ENCODE results near the gene RPF1.
"Not testable (repeated sequence)": the region's sequence is repeated elsewhere in the genome, so short reads cannot be mapped to it uniquely, and the experiment has no call there.

RPF1 gene

DNA sequence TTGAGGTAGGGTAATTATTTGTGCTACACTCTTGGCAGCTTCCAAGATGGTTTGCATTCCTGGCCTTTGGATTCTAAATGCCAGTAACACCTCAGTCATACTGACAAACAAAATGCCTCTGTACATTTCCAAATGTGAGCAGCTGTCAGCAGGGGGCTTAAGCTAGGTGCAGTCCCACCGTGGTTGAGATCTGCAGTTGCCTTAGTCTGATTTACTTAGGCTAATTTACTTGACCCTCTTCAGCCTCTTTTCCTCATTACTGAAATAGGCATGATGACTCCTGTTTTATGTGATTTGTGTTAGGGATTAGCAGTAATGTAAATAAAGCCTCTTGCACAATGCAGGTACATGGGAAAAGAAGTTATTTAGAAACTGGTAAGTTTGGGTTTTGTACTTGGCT is 13.7 kb downstream of the RPF1 start:
- no peak for DNase-seq (ENCODE audit: low spot score)

DNA sequence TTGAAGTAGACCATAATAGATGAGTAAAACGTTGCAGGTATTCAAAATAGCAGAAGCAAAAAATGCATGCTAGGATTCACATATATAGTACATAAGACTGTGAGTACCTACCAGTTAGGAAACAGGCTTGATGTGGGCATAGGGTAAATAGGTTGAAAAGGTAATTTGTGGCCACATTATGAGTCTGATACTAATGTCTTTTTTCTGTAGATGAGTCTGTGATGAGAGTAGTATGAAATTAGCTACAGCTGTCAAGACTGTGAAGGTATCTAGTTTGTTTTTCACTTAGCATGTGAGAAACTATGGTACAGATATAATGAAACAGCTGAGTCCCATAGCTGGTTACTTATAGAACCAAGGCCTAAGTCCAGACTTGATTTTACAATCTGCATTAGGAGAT is 14.7 kb downstream of the RPF1 start:
- no peak for DNase-seq (ENCODE audit: low spot score)

DNA sequence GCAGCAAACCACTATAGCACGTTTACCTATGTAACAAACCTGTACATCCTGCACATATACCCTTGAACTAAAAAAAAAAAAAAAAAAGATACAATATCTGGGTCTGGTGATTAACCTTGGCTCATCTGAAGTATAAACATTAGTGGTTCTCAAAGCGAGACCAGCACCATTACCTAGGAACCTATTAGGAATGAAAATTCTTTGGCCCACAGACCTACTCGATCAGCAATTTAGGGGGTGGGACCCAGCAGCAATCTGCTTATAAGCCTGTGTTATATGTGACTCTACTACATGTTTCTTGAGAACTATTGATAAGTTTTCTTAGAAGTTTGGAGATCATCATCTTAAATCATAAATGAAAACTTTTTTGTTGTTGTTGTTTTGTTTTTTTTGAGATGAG is 17.4 kb downstream of the RPF1 start:
- no peak for DNase-seq (ENCODE audit: low spot score)

DNA sequence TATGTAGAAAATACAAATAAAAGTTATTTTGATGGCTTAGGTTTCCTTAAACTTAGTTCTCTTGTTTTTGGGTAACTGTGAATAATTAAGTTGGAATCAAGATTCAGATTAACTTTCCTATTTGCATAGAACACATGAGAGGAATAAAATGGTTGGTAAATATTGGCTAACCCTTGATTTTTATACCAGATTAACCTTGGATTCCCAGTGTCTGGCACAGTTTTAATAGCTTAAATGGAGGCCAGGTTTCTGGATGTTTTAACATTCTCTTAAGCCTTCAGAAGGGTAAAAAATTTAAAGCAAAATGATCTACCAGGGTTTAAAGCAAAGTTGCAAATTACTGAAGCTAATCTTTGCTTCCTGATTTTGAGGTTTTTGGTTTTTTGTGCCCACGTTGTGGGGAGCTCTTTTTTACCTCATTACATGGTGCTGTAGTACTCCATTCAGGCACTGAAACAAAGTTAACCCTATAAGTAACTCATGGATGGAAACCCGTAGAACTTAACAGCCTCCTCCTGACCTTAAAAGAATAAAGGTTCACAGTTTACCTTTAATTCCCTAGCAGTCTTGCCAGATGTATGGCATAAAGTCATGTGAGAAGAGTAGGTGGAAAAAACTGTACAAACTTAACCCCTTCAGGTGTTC is 18.7 kb downstream of the RPF1 start:
- no peak for DNase-seq (ENCODE audit: low spot score)

DNA sequence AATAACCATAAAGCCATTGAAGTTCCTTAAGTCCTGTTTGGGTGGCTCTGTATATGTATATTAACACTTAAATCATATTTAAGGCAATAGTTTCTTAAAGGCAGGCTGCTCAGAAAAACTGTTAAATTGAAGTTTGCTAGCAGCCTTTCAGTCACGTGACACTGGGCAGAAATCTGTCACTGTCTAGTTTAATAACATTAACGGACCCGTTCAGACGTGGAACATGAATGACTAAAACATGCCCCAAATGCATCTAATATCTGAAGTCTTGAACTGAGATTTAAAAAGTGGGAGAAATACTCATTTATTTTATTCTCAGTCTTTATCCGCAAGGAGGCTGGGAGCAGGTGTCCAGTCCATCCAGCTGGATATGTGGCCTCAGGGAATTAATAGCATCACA is 23.9 kb downstream of the RPF1 start:
- no peak for DNase-seq (ENCODE audit: low spot score)

DNA sequence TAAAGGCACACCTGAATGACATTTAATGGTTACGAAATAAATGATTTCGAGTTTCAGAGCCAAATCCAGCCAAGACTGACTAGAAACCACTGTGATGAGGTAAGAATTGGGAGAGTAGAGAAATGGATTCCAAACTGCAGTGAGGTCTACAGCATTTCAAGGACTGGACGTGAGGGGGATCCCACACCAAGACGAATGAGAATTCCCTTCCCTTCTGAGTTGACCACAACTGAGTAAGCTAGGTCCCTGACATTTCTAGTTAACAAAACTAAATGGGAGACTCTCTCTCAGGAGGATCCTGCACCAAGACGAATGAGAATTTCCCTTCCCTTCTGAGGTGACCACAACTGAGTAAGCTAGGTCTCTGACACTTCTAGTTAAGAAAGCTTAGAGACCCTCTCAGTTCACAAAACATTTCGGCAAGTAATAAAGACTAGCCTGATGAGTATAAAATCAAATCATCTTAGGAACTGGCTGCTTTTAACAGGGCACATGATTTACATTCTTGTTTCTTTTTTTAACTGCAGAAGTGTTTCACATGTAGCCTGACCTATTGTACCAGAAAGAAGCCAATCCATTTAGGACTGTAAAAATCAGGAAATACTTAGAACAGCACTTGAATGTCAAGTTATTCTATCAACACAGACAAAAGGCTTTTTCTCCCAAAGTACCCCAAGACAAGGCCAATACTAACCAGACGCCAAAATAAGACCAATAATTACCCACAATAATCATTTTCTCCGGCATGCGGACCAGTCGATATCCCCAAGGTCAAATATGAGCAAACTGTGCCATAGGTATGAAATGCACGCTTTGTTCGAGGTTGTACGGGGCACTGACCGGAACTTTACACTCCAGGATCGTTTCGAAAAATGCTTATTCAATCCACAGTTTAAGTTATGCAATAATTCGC is 25.8 kb downstream of the RPF1 start:
- peak; percentile 12 for DNase-seq (ENCODE audit: low spot score)

DNA sequence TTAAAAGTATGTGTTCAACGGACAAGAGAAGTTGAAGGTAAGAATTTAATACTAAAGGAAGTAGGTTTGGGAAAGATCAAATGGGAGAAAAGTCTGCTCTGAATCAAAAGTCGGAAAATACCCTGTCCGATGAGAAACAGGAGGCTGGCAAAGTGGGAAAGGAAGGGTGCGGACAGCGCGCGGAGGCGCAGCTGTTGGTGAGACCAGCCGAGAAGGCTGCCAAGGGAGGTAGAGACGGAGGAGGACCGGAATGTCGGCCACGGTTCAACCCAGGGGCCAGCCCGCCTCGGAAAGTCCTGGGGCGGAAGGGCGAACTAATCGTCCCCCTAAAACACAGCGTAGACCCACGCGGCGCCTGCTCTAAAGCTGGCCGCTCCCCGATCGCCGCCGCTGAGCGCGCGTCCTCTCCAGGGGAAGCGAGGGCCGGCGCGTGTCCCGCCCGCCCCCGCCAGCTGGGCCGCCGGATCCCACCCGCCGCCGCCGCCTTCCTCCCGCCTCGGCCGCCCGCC is 26.5 kb downstream of the RPF1 start:
- DNase-seq (ENCODE audit: low spot score) = peak; percentile 26

DNA sequence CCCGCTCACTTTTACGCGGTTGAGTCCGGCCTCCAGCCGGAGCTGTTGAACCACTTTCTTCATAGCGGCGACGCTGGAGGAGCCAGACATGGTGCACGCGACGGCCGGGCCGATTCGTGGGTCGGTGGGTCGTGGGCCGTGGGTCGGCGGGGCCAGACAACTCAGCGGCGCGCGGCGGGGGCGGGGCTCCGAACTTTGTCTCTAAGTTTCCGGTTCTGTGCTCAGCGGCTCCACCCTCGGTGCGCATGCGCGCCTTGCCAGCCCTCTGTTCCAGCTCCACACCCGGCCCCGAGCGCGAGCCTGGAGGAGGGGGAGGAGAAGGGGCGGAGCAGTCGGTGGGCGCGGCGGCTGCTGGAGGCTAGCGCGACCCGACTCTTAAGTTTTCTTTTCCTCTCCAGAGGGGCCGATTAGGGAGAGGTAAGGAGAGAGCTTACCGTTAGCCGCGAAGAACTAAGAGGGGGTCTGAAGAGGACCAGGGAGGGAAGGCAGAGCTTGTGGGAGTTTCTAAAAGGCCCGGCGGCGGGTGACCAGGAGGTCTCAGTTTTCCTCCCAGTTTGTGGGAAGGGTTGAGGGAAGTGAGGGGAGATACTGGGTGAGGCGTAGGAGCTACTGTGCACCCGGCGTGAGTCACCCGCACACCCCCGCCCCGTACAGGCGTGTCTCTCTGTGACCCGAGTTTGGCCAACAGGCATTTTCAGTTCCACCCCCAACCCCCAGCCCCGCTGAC is 27.1 kb downstream of the RPF1 start, which contains the start of the genes GNG5 and SPATA1:
Gene GNG5, minus strand, starts transcription at position 580 of the 727 bp plus-strand sequence. Its CDS starts 490 bp downstream, at position 90.
Gene SPATA1, plus strand, starts transcription at position 385 of the 727 bp plus-strand sequence. CDS start 9,974 bp downstream, outside the sequence.
- DNase-seq (ENCODE audit: low spot score) = peak; percentile 92

DNA sequence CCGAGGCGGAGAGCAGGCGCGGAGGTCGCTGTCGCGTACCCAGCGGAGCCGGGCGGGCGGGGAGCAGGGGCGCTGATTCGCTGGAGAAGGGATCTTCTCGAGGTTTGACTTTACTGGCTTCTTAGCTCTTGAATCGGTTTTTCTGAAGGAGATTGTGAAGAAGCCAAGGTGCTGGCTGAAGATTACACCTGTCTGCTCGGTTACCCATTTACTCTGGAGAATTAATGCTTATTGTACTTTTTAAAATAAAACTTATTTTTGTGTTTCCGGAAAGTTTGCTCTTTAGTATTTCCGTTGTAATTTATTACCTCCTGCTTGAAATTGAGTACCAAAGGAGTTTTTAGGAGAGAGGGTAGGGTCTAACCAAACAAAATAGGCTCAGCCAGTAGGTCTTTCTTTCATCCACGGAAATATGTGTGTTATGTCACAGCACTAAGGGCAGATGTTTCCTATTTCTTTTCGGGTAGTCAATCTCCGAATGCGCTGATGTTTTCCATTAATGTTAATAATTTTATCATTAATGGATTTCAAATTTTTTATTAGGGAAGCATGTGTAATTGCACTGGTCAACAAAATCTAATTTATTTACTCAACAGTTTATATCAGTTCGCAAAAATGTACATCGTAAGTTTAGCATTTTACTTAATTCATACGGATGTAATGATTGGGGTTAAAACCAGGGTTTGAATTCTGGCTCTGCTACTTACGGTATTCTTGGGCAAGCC is 27.8 kb downstream of the RPF1 start:
- DNase-seq (ENCODE audit: low spot score) = no peak

DNA sequence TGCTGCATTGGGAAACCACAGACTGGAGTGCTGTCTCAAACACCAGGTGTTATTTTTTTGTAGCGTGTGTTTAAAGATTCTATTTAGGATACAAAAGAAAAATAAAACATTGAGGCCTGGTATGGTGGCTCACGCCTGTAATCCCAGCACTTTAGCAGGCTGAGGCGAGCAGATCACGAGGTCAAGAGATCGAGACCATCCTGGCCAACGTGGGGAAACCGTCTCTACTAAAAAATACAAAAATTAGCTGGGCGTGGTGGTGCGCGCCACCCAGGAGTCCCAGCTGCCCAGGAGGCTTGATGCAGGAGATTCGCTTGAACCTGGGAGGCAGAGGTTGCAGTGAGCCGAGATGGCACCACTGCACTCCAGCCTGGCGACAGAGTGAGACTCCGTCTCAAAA is 28.8 kb downstream of the RPF1 start:
- not testable (repeated sequence) for DNase-seq (ENCODE audit: low spot score)

DNA sequence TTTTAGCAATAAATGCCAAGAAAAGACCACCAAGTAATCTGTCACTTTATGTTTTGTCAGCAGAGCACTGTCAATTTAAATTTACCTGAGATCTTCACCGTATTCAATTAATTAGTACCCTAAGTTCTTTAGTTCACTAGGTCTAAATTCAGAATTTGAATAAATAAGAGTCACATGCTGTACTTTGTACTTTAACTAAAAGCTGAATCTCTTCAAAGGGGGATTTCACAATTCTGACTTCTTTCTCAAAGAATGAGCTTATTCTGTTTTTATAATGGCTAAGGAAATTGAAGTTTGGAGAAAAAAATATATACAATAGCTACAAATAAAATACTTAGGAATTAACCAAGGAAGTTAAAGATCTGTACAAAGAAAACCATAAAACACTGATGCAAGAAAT is 29.4 kb downstream of the RPF1 start:
- no peak for DNase-seq (ENCODE audit: low spot score)

DNA sequence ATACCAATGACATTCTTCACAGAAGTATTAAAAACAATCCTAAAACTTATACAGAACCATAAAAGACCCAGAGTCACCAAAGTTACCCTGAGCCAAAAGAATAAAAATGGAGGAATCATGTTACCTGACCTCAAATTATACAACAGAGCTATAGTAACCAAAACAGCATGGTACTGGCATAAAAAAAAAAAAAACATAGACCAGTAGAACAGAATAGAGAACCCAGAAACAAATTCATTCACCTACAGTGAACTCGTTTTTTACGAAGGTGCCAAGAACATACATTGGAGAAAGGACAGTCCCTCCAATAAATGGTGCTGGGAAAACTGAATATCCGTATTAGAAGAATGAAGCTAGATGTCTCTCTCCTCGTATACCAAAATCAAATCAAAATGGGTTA is 30.0 kb downstream of the RPF1 start:
- no peak for DNase-seq (ENCODE audit: low spot score)

DNA sequence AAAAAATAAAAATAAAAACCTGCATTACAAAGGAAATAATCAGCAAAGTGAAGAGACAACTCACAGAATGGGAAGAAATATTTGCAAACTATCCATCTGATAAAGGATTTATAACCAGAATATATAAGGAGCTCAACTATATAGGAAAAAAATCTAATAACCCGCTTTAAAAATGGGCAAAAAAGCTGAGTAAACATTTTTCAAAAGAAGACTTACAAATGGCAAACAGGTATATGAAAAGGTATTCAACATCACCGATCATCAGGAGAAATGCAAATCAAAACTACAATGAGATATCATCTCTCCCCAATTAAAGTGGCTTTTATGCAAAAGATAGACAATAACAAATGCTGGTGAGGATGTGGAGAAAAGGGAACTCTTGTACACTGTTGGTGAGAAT is 31.1 kb downstream of the RPF1 start:
- no peak for DNase-seq (ENCODE audit: low spot score)

DNA sequence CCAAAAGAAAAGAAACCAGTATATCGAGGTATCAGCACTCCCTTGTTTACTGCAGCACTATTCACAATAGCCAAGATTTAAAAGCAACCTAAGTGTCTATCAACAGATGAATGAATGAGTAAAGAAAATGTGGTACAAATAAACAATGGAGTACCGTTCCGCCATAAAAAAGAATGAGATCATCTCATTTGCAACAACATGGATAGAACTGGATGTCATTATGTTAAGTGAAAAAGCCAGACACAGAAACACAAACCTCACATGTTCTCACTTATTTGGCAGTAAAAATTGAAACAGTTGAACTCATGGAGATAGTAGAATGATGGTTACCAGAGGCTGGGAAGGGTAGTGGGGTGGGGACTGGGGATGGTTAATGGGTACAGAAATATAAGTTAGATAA is 31.6 kb downstream of the RPF1 start:
- DNase-seq (ENCODE audit: low spot score) = no peak

DNA sequence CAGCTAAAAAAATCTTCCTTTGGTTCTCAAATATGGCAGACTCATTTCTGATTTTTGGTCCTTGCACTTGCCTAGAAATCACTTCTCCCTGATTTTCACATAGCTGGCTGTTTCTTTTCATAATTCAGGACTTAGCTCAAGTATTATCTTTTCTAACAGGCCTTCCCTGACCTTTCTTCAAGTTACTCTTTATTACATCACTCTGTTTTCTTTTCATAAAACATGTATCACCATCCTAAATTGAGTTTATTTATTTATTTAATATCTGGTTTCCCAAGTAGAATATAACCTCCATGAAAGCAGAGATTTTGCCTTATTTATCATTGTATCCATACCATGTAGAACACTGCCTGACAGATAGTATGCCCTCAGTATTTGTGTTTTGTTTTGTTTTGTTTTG is 45.5 kb downstream of the RPF1 start:
- DNase-seq (ENCODE audit: low spot score) = no peak

DNA sequence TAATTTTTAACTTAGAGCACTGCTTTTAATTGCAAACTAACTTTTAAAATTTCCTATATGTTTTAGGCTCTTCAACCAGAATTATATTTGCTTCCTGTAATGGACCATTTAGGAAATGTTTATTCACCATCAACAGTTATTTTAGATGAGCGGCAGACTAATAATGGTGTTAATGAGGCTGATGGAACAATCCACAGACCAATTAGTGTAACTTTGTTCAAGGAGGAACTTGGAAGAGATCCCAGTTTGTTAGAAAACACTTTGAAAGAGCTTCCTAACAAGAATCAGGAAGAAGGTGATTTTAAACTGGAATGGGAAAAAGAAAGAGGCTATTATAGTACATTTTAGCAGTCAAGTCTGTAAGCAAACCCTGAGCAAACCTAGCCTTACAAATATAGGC is 46.7 kb downstream of the RPF1 start:
- no peak for DNase-seq (ENCODE audit: low spot score)

DNA sequence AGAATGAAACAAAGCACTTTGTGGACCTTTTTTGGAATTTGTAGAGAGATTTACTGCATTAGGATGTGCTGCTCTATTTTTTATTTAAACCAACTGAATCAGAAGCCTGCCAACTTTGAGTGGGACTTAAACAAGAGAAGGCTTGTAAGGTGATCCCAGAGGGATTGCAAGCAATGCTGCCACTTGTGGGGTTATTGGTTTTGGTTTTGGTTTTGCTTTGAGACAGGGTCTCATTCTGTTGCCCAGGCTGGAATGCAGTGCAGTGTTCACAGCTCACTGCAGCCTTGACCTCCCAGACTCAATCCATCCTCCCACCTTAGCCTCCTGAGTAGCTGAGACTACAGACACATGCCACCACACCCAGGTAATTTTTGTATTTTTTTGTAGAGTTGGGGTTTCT is 59.5 kb downstream of the RPF1 start:
- no peak for DNase-seq (ENCODE audit: low spot score)

DNA sequence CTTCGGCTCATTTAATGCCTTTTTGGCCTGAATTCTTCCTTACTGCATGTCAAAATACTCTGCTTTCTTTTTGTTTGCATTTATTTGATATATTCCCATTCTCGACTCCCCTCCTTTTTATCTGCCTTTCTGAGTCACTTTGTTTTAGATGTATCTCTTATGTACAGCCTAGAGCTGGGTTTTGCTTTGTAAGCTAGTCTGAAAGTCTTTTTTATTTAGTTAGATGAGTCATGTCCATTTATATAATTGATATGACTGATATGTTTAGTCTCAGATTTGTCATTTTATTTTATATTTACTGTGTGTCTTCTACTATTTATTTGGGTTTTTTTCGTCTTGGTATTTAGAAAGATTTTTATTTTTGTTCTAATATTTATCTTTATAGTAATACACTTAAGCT is 60.9 kb downstream of the RPF1 start:
- DNase-seq (ENCODE audit: low spot score) = no peak

DNA sequence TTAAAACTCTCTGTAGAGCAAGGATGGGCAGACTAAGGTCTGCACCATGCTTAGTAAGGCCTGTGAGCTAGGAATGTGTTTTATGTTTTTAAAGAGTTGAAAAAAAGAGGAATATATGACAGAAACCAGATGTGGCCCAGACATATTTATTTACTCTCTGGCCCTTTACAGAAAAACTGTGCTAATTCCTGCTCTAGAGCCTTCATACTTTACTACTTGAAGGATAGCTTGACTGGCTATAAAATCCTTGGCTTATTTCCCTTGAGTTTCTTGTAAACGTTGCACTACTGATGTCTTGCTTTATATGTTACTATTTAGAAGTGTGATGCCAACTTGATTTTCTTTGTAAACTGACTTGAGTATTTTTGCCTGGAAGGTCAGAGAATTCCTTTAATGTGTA is 61.7 kb downstream of the RPF1 start:
- no peak for DNase-seq (ENCODE audit: low spot score)

DNA sequence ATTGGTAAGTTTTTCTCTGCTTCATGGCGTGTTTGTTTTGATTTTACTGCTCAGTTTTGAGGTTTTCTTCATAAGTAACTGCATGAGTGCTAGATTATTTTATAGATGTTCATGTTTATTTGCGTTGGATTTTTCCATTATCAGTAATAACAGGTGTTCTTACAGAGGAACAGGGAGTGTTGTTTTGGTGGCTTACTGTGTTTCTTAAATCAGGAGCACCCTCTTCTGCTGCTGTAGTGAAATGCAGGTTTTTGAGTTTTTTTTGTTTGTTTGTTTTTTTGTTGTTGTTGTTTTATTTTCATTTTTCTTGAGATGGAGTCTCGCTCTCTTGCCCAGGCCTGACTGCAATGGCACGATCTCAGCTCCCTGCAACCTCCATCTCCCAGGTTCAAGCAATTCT is 62.6 kb downstream of the RPF1 start:
- no peak for DNase-seq (ENCODE audit: low spot score)

Data from cerebellar cortex (tissue), 1 donor.